Activated T-cell treated with anti-CD3 and anti-CD28 coated beads, Interleukin-2, amount 50 U/mL, for 48 hours (primary cell): Measurements from ENCODE around the gene OR51E1.

Source experiments
- DNase-seq, 2 experiments: peaks; one replicate each; pipeline ENCODE4 v3.0.0-alpha.2; 2020

The OR51E1 gene

GRCh38 chr11:4654635-4655369, 11.0 kb downstream of the OR51E1 start:
- no peak for DNase-seq

GRCh38 chr11:4658629-4659445, 15.1 kb downstream of the OR51E1 start:
- DNase-seq: no peak

- no peak for DNase-seq
Measured at GRCh38 chr11:4662876-4663275, 19.1 kb downstream of the OR51E1 start.

- no peak for DNase-seq
Measured at GRCh38 chr11:4664183-4664582, 20.4 kb downstream of the OR51E1 start.

- DNase-seq: no peak
Measured at GRCh38 chr11:4664786-4665185, 21.0 kb downstream of the OR51E1 start.

- no peak for DNase-seq
Measured at GRCh38 chr11:4665424-4665823, 21.6 kb downstream of the OR51E1 start.

- DNase-seq: no peak
Measured at GRCh38 chr11:4671741-4672140, 28.0 kb downstream of the OR51E1 start.

- no peak for DNase-seq
Measured at GRCh38 chr11:4672470-4672869, 28.7 kb downstream of the OR51E1 start.

- no peak for DNase-seq
Measured at GRCh38 chr11:4673781-4674180, 30.0 kb downstream of the OR51E1 start.

- DNase-seq: no peak
Measured at GRCh38 chr11:4677948-4678347, 34.2 kb downstream of the OR51E1 start.

- no peak for DNase-seq
Measured at GRCh38 chr11:4680341-4680740, 36.6 kb downstream of the OR51E1 start.

GRCh38 chr11:4682623-4683419, 39.0 kb downstream of the OR51E1 start:
- no peak for DNase-seq

- DNase-seq: no peak
Measured at GRCh38 chr11:4684631-4685285, 41.0 kb downstream of the OR51E1 start.

GRCh38 chr11:4695442-4695841, 51.7 kb downstream of the OR51E1 start:
- no peak for DNase-seq

- no peak for DNase-seq
Measured at GRCh38 chr11:4697585-4697984, 53.8 kb downstream of the OR51E1 start, which contains the start of gene OR51E2. OR51E2 (minus strand) TSS chr11:4697853; CDS start chr11:4682711, 15,142 bp downstream.

GRCh38 chr11:4699697-4700435, 56.1 kb downstream of the OR51E1 start:
- no peak for DNase-seq

GRCh38 chr11:4700436-4700820, 56.6 kb downstream of the OR51E1 start:
- no peak for DNase-seq

GRCh38 chr11:4704054-4704789, 60.4 kb downstream of the OR51E1 start, which contains the start of gene MMP26:
MMP26 (plus strand) TSS chr11:4704784.
- DNase-seq: no peak

GRCh38 chr11:4704790-4705334, 61.1 kb downstream of the OR51E1 start:
- no peak for DNase-seq
